Mesenchymal stem cell (in vitro differentiated cells and primary cell): ENCODE measurements around the gene IL17REL.

ENCODE experiments used
- DNase-seq: peaks from one replicate; pipeline ENCODE4 v3.0.0-alpha.2; 2013
- H2AFZ ChIP-seq: one replicate; pipeline ENCODE4 v1.6.1; 2013; ENCODE audit warnings: low read depth, mild to moderate bottlenecking, control low read depth, inconsistent platforms, low read length, moderate library complexity
- H2AK5ac ChIP-seq: 2 replicates; pipeline ENCODE4 v1.6.1; 2013; ENCODE audit warnings: low read length, moderate library complexity, mild to moderate bottlenecking, inconsistent platforms; ENCODE audit not compliant: severe bottlenecking
- H2BK120ac ChIP-seq: one replicate; pipeline ENCODE4 v1.6.1; 2013; ENCODE audit warnings: low read depth, mild to moderate bottlenecking, inconsistent platforms, low read length, moderate library complexity
- H2BK12ac ChIP-seq, 2 experiments: one replicate each; pipeline ENCODE4 v1.6.1; 2013; ENCODE audit warnings: inconsistent platforms in 2 of 2, low read length in 2 of 2, mild to moderate bottlenecking in 2 of 2, moderate library complexity in 2 of 2, control low read depth in 1 of 2
- H2BK15ac ChIP-seq: one replicate; pipeline ENCODE4 v1.6.1; 2013; ENCODE audit warnings: mild to moderate bottlenecking, low read depth, inconsistent platforms; ENCODE audit not compliant: poor library complexity, severe bottlenecking
- H2BK5ac ChIP-seq: 2 replicates; pipeline ENCODE4 v1.6.1; 2013; ENCODE audit warnings: low read depth, mild to moderate bottlenecking, low read length, control low read depth, inconsistent platforms; ENCODE audit not compliant: poor library complexity, severe bottlenecking
- H3K14ac ChIP-seq, 2 experiments: one replicate each; pipeline ENCODE4 v1.6.1; 2013; ENCODE audit warnings: inconsistent platforms in 2 of 2, low read length in 2 of 2, control low read depth in 1 of 2, mild to moderate bottlenecking in 1 of 2, moderate library complexity in 1 of 2
- H3K18ac ChIP-seq, 2 experiments: one replicate each; pipeline ENCODE4 v1.6.1; 2013; ENCODE audit warnings: inconsistent platforms in 2 of 2, low read length in 2 of 2, control low read depth in 1 of 2, low read depth in 1 of 2, mild to moderate bottlenecking in 1 of 2
- H3K23ac ChIP-seq, 2 experiments: one replicate each; pipeline ENCODE4 v1.6.1; 2013; ENCODE audit warnings: inconsistent platforms in 2 of 2, low read length in 2 of 2, mild to moderate bottlenecking in 2 of 2, moderate library complexity in 2 of 2, control low read depth in 1 of 2
- H3K27ac ChIP-seq: 2 replicates; pipeline ENCODE4 v1.5.1; 2013; ENCODE audit warnings: mild to moderate bottlenecking, moderate library complexity, low read length, control low read depth, inconsistent platforms; ENCODE audit not compliant: poor library complexity, severe bottlenecking
- H3K27me3 ChIP-seq, 2 experiments: 2 replicates each; pipeline versions ENCODE4 v1.6.1 to v1.7.0; 2013; ENCODE audit warnings: low read length in 2 of 2, mild to moderate bottlenecking in 2 of 2, moderate library complexity in 2 of 2, control low read depth in 1 of 2, inconsistent platforms in 1 of 2; ENCODE audit not compliant: control insufficient read depth in 1 of 2, insufficient read depth in 1 of 2
- H3K36me3 ChIP-seq, 2 experiments: 2 replicates each; pipeline versions ENCODE4 v1.6.1 to v1.7.0; 2013; ENCODE audit warnings: low read length in 2 of 2, control low read depth in 1 of 2, inconsistent platforms in 1 of 2, low read depth in 1 of 2, mild to moderate bottlenecking in 1 of 2; ENCODE audit not compliant: insufficient read depth in 2 of 2, control insufficient read depth in 1 of 2
- H3K4ac ChIP-seq, 2 experiments: one replicate each; pipeline ENCODE4 v1.6.1; 2013; ENCODE audit warnings: inconsistent platforms in 2 of 2, low read length in 2 of 2, mild to moderate bottlenecking in 2 of 2, moderate library complexity in 2 of 2, control low read depth in 1 of 2, low read depth in 1 of 2
- H3K4me1 ChIP-seq: 2 replicates; pipeline ENCODE4 v1.6.1; 2013; ENCODE audit warnings: low read depth, low read length, control low read depth; ENCODE audit not compliant: control insufficient read depth, insufficient read depth
- H3K4me2 ChIP-seq: 2 replicates; pipeline ENCODE4 v1.6.1; 2013; ENCODE audit warnings: low read length, mild to moderate bottlenecking, inconsistent platforms; ENCODE audit not compliant: poor library complexity, severe bottlenecking
- H3K4me3 ChIP-seq, 2 experiments: 2 replicates each; pipeline versions ENCODE4 v1.5.1 to v1.7.0; 2013; ENCODE audit warnings: low read length in 2 of 2, mild to moderate bottlenecking in 2 of 2, control low read depth in 1 of 2, low read depth in 1 of 2; ENCODE audit not compliant: insufficient read depth in 1 of 2
- H3K79me1 ChIP-seq: replicated peaks from 2 replicates; pipeline ENCODE4 v1.6.1; 2013; ENCODE audit warnings: mild to moderate bottlenecking, control low read depth, low read length, inconsistent platforms; ENCODE audit not compliant: poor library complexity, severe bottlenecking
- H3K9ac ChIP-seq: 2 replicates; pipeline ENCODE4 v1.7.0; 2013; ENCODE audit warnings: mild to moderate bottlenecking, low read length, moderate library complexity
- H3K9me3 ChIP-seq: 2 replicates; pipeline ENCODE4 v1.7.0; 2013; ENCODE audit warnings: mild to moderate bottlenecking, low read length; ENCODE audit not compliant: control insufficient read depth
- H4K8ac ChIP-seq: one replicate; pipeline ENCODE4 v1.6.1; 2013; ENCODE audit warnings: inconsistent platforms, mild to moderate bottlenecking, low read length, moderate library complexity
- H4K91ac ChIP-seq: one replicate; pipeline ENCODE4 v1.6.1; 2013; ENCODE audit warnings: mild to moderate bottlenecking, low read length, inconsistent platforms
- WGBS: methylation state at CpG from one replicate; pipeline ENCODE4 v1.1.7; 2013; ENCODE audit warnings: mixed read lengths; 5-methylcytosine and 5-hydroxymethylcytosine counted together

IL17REL gene

DNA sequence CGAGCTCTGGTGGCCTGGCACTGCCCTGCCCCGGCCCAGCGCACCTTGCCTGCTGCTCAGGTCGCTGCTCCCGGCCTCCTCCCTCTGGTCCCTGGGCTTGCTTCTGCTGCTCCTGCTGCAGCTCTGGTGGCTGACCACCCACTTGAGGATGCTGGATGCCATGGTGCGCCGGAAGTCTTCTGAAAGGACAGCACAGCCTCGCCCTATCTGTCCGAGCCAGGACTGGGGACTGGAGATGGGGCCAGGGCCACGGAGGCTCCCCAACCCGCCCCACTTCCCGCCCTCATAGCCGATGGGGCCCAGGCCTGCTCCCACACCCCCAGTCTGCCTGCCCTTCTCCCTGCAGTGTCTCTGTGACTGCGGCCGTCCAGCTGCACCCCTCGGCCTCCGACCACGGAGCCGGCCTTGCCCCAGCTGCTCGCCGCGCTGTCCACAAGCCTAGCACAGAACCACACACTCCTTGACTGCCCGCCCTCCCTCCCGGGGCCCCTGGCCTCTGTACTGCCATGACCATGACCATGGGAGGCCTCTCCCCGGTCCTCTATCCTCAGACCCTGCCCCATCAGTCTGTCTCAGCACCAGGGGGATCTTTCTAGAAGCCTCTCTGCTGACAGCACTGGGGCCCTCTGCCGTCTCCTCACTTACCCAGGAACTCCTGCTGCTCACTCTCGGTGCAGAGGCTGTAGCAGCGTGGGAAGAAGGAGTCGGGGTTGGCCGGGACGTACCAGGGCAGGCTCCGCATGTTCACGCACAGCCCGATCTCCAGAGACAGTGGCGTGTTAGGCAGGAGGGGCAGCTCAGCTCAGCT is 32.9 kb upstream of the IL17REL start:
- Histone ChIP-seq H3K9me3 (peaks cover 4% of the 10 kb centered on the region), H2AK5ac (no peak overlapping the region), H3K18ac (no peak overlapping the region), H3K79me1 (no peaks in the 10 kb centered on the region), H3K27ac (no peak overlapping the region), H3K23ac (no peak overlapping the region), H2BK5ac (no peak overlapping the region), H2BK15ac (no peak overlapping the region), H3K36me3 (no peaks in the 10 kb centered on the region), H3K4ac (no peak overlapping the region), H3K4me2 (no peak overlapping the region), H3K27me3 (peaks cover 0 to 21% of the 10 kb centered on the region in 2 experiments), H3K4me1 (no peaks in the 10 kb centered on the region), H3K14ac (no peak overlapping the region), H3K4me3 (no peak overlapping the region), H2BK12ac (no peak overlapping the region), H2AFZ (no peak overlapping the region), H4K8ac (no peak overlapping the region), H4K91ac (no peak overlapping the region), H3K9ac (no peak overlapping the region), H2BK120ac (no peak overlapping the region)
- whole genome bisulfite sequencing, result 81% methylated on average over 34 of the region's 35 CpGs
- DNase-seq, result no peak

DNA sequence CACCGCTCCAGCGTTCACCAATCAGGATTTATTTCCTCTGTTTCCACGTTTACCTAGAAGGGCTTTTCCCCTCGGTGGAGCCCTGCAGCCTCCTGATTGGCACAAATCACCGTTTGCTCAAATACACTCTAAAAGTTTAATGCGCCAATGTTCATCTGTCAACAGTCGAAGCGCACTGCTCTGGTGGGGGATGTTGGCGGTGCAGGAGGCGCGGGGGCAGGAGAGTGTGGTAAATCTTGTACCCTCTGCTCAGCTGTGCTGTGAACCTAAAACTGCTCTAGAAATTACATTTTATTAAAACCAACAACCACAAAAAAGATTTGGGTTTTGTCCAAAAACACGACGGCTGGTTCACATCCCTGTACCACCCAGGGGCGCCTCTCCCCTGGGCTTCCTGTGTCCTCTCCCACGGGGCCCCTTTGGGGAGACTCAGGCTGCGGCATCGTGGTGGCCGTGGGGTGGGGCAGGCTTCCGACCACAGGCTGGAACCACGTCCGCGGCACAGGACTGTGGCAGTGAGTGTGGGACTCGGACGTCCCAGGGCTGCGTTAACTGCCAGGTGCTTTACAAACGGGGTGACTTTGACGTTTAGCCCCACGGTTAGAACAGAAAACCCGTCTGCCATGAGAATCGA is 32.0 kb upstream of the IL17REL start:
- Histone ChIP-seq H2BK12ac (no peak overlapping the region), H2AK5ac (no peak overlapping the region), H3K27ac (no peak overlapping the region), H2BK15ac (no peak overlapping the region), H3K23ac (no peak overlapping the region), H2AFZ (no peak overlapping the region), H3K4me1 (no peaks in the 10 kb centered on the region), H4K8ac (no peak overlapping the region), H3K36me3 (no peaks in the 10 kb centered on the region), H3K27me3 (peaks cover 0 to 21% of the 10 kb centered on the region in 2 experiments), H2BK120ac (no peak overlapping the region), H3K4ac (no peak overlapping the region), H3K4me3 (no peak overlapping the region), H4K91ac (no peak overlapping the region), H3K79me1 (no peaks in the 10 kb centered on the region), H3K9me3 (peaks cover 5% of the 10 kb centered on the region), H3K4me2 (no peak overlapping the region), H3K9ac (no peak overlapping the region), H2BK5ac (no peak overlapping the region), H3K18ac (no peak overlapping the region), H3K14ac (no peak overlapping the region)
- 88% methylated on average over 30 of the region's 30 CpGs for WGBS
- DNase-seq, result no peak

DNA sequence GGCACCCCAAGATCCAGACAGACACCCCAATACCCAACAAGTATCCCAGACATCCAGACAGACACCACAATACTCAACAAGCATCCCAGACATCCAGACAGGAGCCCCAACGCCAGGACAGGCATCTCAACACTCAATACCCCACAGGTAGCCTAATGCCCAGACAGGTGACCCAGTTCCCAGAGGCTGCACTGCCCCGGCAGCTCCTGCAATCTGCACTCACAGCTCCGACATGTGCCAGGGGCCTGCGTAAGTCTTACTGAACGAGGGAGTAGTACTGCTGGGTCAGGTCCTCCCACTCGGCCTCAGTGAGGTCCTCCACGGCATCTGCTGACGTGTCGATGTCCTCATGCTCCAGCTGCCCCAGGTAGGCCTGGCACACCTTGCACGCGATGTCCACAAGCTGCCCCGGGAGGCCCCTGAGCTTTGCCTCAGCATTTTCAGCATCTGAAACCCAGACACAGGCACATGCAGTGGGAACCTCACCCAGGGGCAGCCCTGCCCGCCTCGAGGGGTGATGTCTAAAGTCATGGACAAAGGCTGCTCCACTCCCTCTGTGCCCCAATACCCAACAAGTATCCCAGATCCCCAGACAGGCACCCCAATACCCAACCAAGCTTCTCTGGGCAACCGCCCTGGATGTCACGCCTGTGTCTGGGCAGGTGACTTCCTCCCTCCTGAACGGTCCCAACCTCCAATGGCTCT is 28.9 kb upstream of the IL17REL start:
- WGBS, result 86% methylated on average over 17 of the region's 17 CpGs
- Histone ChIP-seq H3K79me1 (no peaks in the 10 kb centered on the region), H3K4ac (no peak overlapping the region)

DNA sequence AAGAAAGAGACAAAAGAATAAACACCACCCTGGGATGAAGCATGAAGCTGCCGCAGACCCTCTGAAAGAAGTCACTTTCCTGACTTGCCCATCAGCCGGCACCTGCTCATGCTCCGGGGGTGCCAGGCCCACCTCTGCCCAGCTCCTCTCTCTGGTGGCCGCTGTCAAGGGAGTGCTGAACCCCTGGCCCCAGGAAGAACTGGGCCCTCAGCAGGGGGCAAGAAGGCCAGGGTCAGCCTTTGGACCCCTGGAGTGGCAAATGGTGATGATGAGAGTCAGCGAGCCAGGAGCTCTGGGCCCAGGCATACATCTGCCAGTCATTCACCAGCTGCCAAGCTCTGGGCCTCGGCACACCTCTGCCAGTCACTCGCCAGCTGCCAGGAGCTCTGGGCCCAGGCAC is 28.2 kb upstream of the IL17REL start:
- no peaks in the 10 kb centered on the region for H3K36me3 ChIP-seq
- H3K4me3 ChIP-seq, result no peak overlapping the region
- no peak overlapping the region for H2BK5ac ChIP-seq
- H2AFZ ChIP-seq, result no peak overlapping the region
- H3K79me1 ChIP-seq, result no peaks in the 10 kb centered on the region
- no peak overlapping the region for H3K9ac ChIP-seq
- H3K14ac ChIP-seq, result no peak overlapping the region
- H4K91ac ChIP-seq, result no peak overlapping the region
- DNase-seq, result no peak
- H3K4ac ChIP-seq, result no peak overlapping the region
- no peak overlapping the region for H2BK12ac ChIP-seq
- no peaks in the 10 kb centered on the region for H3K4me1 ChIP-seq
- peaks cover 24% of the 10 kb centered on the region for H3K9me3 ChIP-seq
- H2BK120ac ChIP-seq, result no peak overlapping the region
- H3K27me3 ChIP-seq, result peaks cover 0 to 25% of the 10 kb centered on the region in 2 experiments
- H3K4me2 ChIP-seq, result no peak overlapping the region
- no peak overlapping the region for H4K8ac ChIP-seq
- H3K23ac ChIP-seq, result no peak overlapping the region
- WGBS, result 93% methylated on average over 7 of the region's 7 CpGs
- H3K18ac ChIP-seq, result no peak overlapping the region
- H2BK15ac ChIP-seq, result no peak overlapping the region
- H2AK5ac ChIP-seq, result no peak overlapping the region
- no peak overlapping the region for H3K27ac ChIP-seq

More for the DNA sequence above, 28.9 kb upstream of the IL17REL start:
- Histone ChIP-seq H3K27ac (no peak overlapping the region), H2BK120ac (no peak overlapping the region), H3K4me3 (no peak overlapping the region), H2AFZ (no peak overlapping the region), H3K23ac (no peak overlapping the region), H2AK5ac (no peak overlapping the region), H4K8ac (no peak overlapping the region), H3K14ac (no peak overlapping the region), H3K18ac (no peak overlapping the region), H3K4me1 (no peaks in the 10 kb centered on the region), H2BK15ac (no peak overlapping the region), H4K91ac (no peak overlapping the region), H2BK12ac (no peak overlapping the region), H3K9me3 (peaks cover 24% of the 10 kb centered on the region), H3K4me2 (no peak overlapping the region), H3K27me3 (peaks cover 0 to 24% of the 10 kb centered on the region in 2 experiments), H3K36me3 (no peaks in the 10 kb centered on the region), H2BK5ac (no peak overlapping the region), H3K9ac (no peak overlapping the region)
- DNase-seq, result no peak
